Esophagus muscularis mucosa (tissue), 3 donors: ENCODE measurements around the gene MLLT3.

Experiments
- CTCF ChIP-seq, 3 experiments: fragments of 200-600 bp in 2 of 3; fragments of 450-650 bp in 1 of 3; sonication (generic) in 2 of 3; IDR thresholded peaks; one replicate each; pipeline ENCODE4 v1.5.1; 2017 to 2019; ENCODE audit warnings: antibody characterized with exemption in 3 of 3, mild to moderate bottlenecking in 2 of 3, moderate library complexity in 1 of 3
- POLR2A ChIP-seq: fragments of 450-650 bp; IDR thresholded peaks from one replicate; pipeline ENCODE4 v1.6.1; 2017; ENCODE audit warnings: antibody characterized with exemption, moderate library complexity, mild to moderate bottlenecking, low read depth
- POLR2AphosphoS5 ChIP-seq, 2 donors: sonication (generic); formaldehyde crosslinking; IDR thresholded peaks; one replicate each; pipeline ENCODE4 v1.6.1; 2017; ENCODE audit warnings: antibody characterized with exemption in 2 of 2

GRCh38 chr9:20356403-20357036 is 265.8 kb downstream of the MLLT3 start:
- TF ChIP-seq CTCF (IDR thresholded peaks at IDR 0.05) (peak; percentile 69 to 72 (median 70)), POLR2A (no peak), POLR2AphosphoS5 (IDR thresholded peaks at IDR 0.05) (peak; percentile 36 to 39)
